Loucy (cell line): ENCODE measurements around the gene NDUFAF4.

Experiments
- H2AFZ ChIP-seq: fragments of 200-600 bp; sonication (generic); 2 replicates; pipeline ENCODE4 v1.6.0; 2016; ENCODE audit warnings: antibody characterized with exemption, mild to moderate bottlenecking, low read length, moderate library complexity
- H3F3A ChIP-seq: fragments of 200-600 bp; 2 replicates; pipeline ENCODE4 v1.6.0; 2016; ENCODE audit warnings: antibody characterized with exemption, low read depth, mild to moderate bottlenecking
- H3K27me3 ChIP-seq: fragments of 200-600 bp; sonication (generic); 2 replicates; pipeline ENCODE4 v1.6.1; 2014; ENCODE audit warnings: low read length, mild to moderate bottlenecking; ENCODE audit not compliant: insufficient read depth, poor library complexity, severe bottlenecking
- H3K36me3 ChIP-seq: fragments of 200-600 bp; sonication (generic); 2 replicates; pipeline ENCODE4 v1.6.1; 2016; ENCODE audit warnings: low read length; ENCODE audit not compliant: insufficient read depth
- H3K4me1 ChIP-seq: fragments of 200-600 bp; sonication (generic); 2 replicates; pipeline ENCODE4 v1.5.1; 2014; ENCODE audit warnings: low read length, mild to moderate bottlenecking; ENCODE audit not compliant: insufficient read depth, poor library complexity, severe bottlenecking
- H3K4me2 ChIP-seq: fragments of 200-600 bp; sonication (generic); 2 replicates; pipeline ENCODE4 v1.6.0; 2014; ENCODE audit warnings: antibody characterized with exemption, low read length, low read depth, mild to moderate bottlenecking; ENCODE audit not compliant: poor library complexity, severe bottlenecking
- H3K4me3 ChIP-seq: fragments of 200-600 bp; sonication (generic); 2 replicates; pipeline ENCODE4 v1.5.1; 2014; ENCODE audit warnings: low read length, mild to moderate bottlenecking, mixed read lengths; ENCODE audit not compliant: poor library complexity, severe bottlenecking
- H3K79me2 ChIP-seq: fragments of 200-600 bp; sonication (generic); 2 replicates; pipeline ENCODE4 v1.6.1; 2014; ENCODE audit warnings: low read length; ENCODE audit not compliant: insufficient read depth
- H3K9ac ChIP-seq: fragments of 200-600 bp; sonication (generic); 2 replicates; pipeline ENCODE4 v1.6.0; 2014; ENCODE audit warnings: mild to moderate bottlenecking, low read depth, low read length, moderate library complexity; ENCODE audit not compliant: poor library complexity, severe bottlenecking
- H3K9me2 ChIP-seq: fragments of 200-600 bp; sonication (generic); replicated peaks from 2 replicates; pipeline ENCODE4 v1.6.1; 2016; ENCODE audit warnings: low read depth, low read length, mixed read lengths
- H3K9me3 ChIP-seq: fragments of 200-600 bp; sonication (generic); 2 replicates; pipeline ENCODE4 v1.6.1; 2014; ENCODE audit warnings: mild to moderate bottlenecking, antibody characterized with exemption, low read length, low read depth; ENCODE audit not compliant: insufficient read depth
- H4K20me1 ChIP-seq: fragments of 200-600 bp; sonication (generic); 2 replicates; pipeline ENCODE4 v1.6.0; 2014; ENCODE audit warnings: antibody characterized with exemption, low read length, mild to moderate bottlenecking; ENCODE audit not compliant: insufficient read depth, poor library complexity, severe bottlenecking
- CTCF ChIP-seq: fragments of 200-600 bp; sonication (generic); conservative IDR thresholded peaks from 2 replicates; pipeline ENCODE4 v1.5.1; 2014; ENCODE audit warnings: mild to moderate bottlenecking, antibody characterized with exemption, low read length
- EZH2phosphoT487 ChIP-seq: fragments of 200-600 bp; IDR thresholded peaks from 2 replicates; pipeline ENCODE4 v1.6.1; 2018; ENCODE audit warnings: antibody characterized with exemption, mild to moderate bottlenecking, moderate library complexity, borderline replicate concordance

The NDUFAF4 gene

DNA sequence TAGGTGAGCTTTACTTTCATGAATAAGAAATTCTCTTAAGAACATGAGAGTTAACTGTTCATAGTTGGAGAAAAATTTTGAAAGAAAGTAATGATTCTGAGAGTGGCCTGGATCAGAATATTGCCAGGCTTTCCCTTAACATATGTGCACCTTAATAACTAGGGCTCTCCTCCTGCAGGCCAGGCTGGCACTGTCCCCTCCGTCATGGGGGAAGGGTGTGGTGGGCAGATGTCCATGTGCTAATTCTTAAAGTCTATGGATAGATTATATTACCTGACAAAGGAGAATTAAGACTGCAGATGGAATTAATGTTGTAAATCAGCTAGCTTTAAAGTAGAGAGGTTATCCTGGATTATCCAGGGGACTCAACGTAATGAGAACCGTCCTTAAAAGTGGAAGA, 15.9 kb upstream of the NDUFAF4 start:
- TF ChIP-seq CTCF: no peak
- H2AFZ ChIP-seq: no peak overlapping the region
- no peaks in the 10 kb centered on the region for H3K36me3 ChIP-seq

GRCh38 chr6:96911751-96912150, 14.1 kb upstream of the NDUFAF4 start:
- TF ChIP-seq CTCF (no peak), EZH2phosphoT487 (no peak)
- H3K4me2 ChIP-seq: no peak overlapping the region
- H3F3A ChIP-seq: no peaks in the 10 kb centered on the region
- H2AFZ ChIP-seq: no peak overlapping the region
- no peak overlapping the region for H3K9ac ChIP-seq
- H3K27me3 ChIP-seq: no peaks in the 10 kb centered on the region
- H4K20me1 ChIP-seq: no peaks in the 10 kb centered on the region
- no peak overlapping the region for H3K4me3 ChIP-seq
- H3K4me1 ChIP-seq: no peaks in the 10 kb centered on the region
- no peaks in the 10 kb centered on the region for H3K9me3 ChIP-seq
- H3K79me2 ChIP-seq: no peaks in the 10 kb centered on the region
- no peaks in the 10 kb centered on the region for H3K36me3 ChIP-seq
- H3K9me2 ChIP-seq: no peaks in the 10 kb centered on the region

More for the DNA sequence above, 15.9 kb upstream of the NDUFAF4 start:
- H4K20me1 ChIP-seq: no peaks in the 10 kb centered on the region
- no peak overlapping the region for H3K9ac ChIP-seq
- H3K4me3 ChIP-seq: no peak overlapping the region
- H3K27me3 ChIP-seq: peaks cover 7% of the 10 kb centered on the region
- no peaks in the 10 kb centered on the region for H3K9me2 ChIP-seq
- no peak overlapping the region for H3K4me2 ChIP-seq
- H3K9me3 ChIP-seq: no peaks in the 10 kb centered on the region
- H3K4me1 ChIP-seq: no peaks in the 10 kb centered on the region
- no peaks in the 10 kb centered on the region for H3F3A ChIP-seq
- H3K79me2 ChIP-seq: no peaks in the 10 kb centered on the region

DNA sequence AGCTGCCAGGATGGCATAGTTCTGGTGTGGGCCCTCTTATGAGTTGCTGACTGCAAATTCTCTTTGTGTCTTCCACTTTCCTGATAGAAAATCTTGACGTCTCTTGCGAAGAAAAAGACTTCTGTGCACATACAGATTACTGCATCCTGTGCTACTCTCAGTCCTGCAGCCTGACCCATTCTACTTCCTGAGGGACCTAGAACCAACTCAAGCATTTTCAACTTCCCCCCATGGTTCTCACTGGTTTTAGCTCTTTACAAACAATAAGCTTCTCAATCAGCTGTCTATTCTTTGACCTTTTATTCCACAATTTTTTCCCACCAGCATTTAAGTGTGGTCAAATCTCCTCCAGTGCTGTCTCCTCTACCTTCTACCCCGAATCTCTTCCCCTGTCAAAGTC, 13.5 kb upstream of the NDUFAF4 start:
- H3K9ac ChIP-seq: no peak overlapping the region
- no peaks in the 10 kb centered on the region for H4K20me1 ChIP-seq
- H3K9me2 ChIP-seq: no peaks in the 10 kb centered on the region
- no peak overlapping the region for H3K4me2 ChIP-seq
- H3K4me3 ChIP-seq: no peak overlapping the region
- H3K4me1 ChIP-seq: no peaks in the 10 kb centered on the region
- H3K36me3 ChIP-seq: no peaks in the 10 kb centered on the region
- H3F3A ChIP-seq: no peaks in the 10 kb centered on the region
- TF ChIP-seq CTCF (no peak), EZH2phosphoT487 (no peak)
- H3K79me2 ChIP-seq: no peaks in the 10 kb centered on the region
- H2AFZ ChIP-seq: no peak overlapping the region
- H3K9me3 ChIP-seq: no peaks in the 10 kb centered on the region
- no peaks in the 10 kb centered on the region for H3K27me3 ChIP-seq
